A549 treated with RU486 at 1 μM for 4 hours (cell line): Measurements from ENCODE around the gene XNDC1N. TPM values are rescaled to one million over a fixed set of nuclear protein-coding genes. Genes with fewer than 3 reads are reported as not detected.

ENCODE experiments used
- total RNA-seq: library from RNA; stranded (reverse); fragments of 200-300 nt; extraction: Qiagen RNA extraction; gene quantifications from 5 replicates; pipeline ENCODE4 v1.2.3, GENCODE V29; 2022; ENCODE audit warnings: low read depth

Gene XNDC1N
- total RNA-seq: 2.5 to 4.1 TPM (median 3.6 TPM) in 5 replicates

GRCh38 chr11:71927820-71928736 is at the start of gene XNDC1N:
TSS of gene XNDC1N (minus strand) at chr11:71928594. CDS start at chr11:71923353, 5,241 bp downstream.

GRCh38 chr11:71928737-71929443 is 496 bp upstream of the XNDC1N start, which contains the start of gene RNF121:
TSS of gene RNF121 (plus strand) at chr11:71929046. CDS start at chr11:71929062, 16 bp downstream.

Other genes starting within 250 kb of the XNDC1N start
- gene DEFB108B, start 95.4 kb downstream of the XNDC1N start, total RNA-seq: not detected in 5 replicates
- gene DEFB131B, start 50.1 kb downstream of the XNDC1N start, total RNA-seq: not detected in 5 replicates
- 52.5 to 58.0 TPM (median 55.1 TPM) in 5 replicates for gene RNF121, start 452 bp upstream of the XNDC1N start, total RNA-seq
- 3.6 to 4.9 TPM (median 4.2 TPM) in 5 replicates for gene IL18BP, start 70.3 kb upstream of the XNDC1N start, total RNA-seq
- gene NUMA1, start 151.9 kb upstream of the XNDC1N start, total RNA-seq: 56.8 to 73.1 TPM (median 68.2 TPM) in 5 replicates
- gene LRRC51, start 152.3 kb upstream of the XNDC1N start, total RNA-seq: 7.0 to 14.6 TPM (median 7.8 TPM) in 5 replicates
- 119 to 171 TPM (median 141 TPM) in 5 replicates for gene LAMTOR1, start 174.7 kb upstream of the XNDC1N start, total RNA-seq
- not detected in 5 replicates for gene TOMT, start 177.3 kb upstream of the XNDC1N start, total RNA-seq
- gene ANAPC15, start 184.1 kb upstream of the XNDC1N start, total RNA-seq: 77.9 to 99.4 TPM (median 91.3 TPM) in 5 replicates
- 0.17 to 0.70 TPM (median 0.22 TPM) in 3 of 5 replicates, not detected in the others for gene FOLR3, start 207.1 kb upstream of the XNDC1N start, total RNA-seq